ENCODE data around the gene ERO1B. TPM values are rescaled to one million over a fixed set of nuclear protein-coding genes. Genes with fewer than 3 reads are reported as not detected.

The ERO1B gene
- total RNA-seq, 2 experiments from 2014 or later, result 1.9 to 2.0 TPM

- intact Hi-C loops (cut with micrococcal nuclease), result no loop called here
- ChIA-PET POLR2A (no interaction called here), CTCF (no interaction called here)
- Mint-ChIP-seq H3K9me3 (no peaks in the 10 kb centered on the region), H3K4me3 (no peak overlapping the region), H3K27ac (no peak overlapping the region), H3K27me3 (no peaks in the 10 kb centered on the region), H3K4me1 (ENCODE audit: low read depth) (peaks cover 5% of the 10 kb centered on the region), H3K36me3 (ENCODE audit: low read depth) (peaks cover 14% of the 10 kb centered on the region)
- no peak for TF ChIP-seq CTCF (IDR thresholded peaks at IDR 0.05)
- DNase-seq (no peak), ATAC-seq (no peak)
Measured at GRCh38 chr1:236179634-236180033, 102.1 kb downstream of the ERO1B start.

GRCh38 chr1:236176337-236177336 is 105.1 kb downstream of the ERO1B start:
- H3K27ac Mint-ChIP-seq, result no peak overlapping the region
- peaks cover 8% of the 10 kb centered on the region for H3K36me3 Mint-ChIP-seq (ENCODE audit: low read depth)
- H3K4me3 Mint-ChIP-seq, result no peak overlapping the region
- DNase-seq, result no peak
- no peak for ATAC-seq
- ChIA-PET POLR2A (interaction anchor here (0.6 to 1.7 kb wide), 2 partner anchors 21 to 50 kb away, joined by 4 read pairs; no protein-coding TSS in a partner anchor), CTCF (no interaction called here)
- no peaks in the 10 kb centered on the region for H3K27me3 Mint-ChIP-seq
- no peak for TF ChIP-seq CTCF (IDR thresholded peaks at IDR 0.05)
- peaks cover 5% of the 10 kb centered on the region for H3K4me1 Mint-ChIP-seq (ENCODE audit: low read depth)
- H3K9me3 Mint-ChIP-seq, result no peaks in the 10 kb centered on the region
- intact Hi-C loops (cut with micrococcal nuclease), result no loop called here

- Mint-ChIP-seq H3K36me3 (ENCODE audit: low read depth) (peaks cover 5% of the 10 kb centered on the region), H3K9me3 (no peaks in the 10 kb centered on the region), H3K4me3 (no peak overlapping the region), H3K27me3 (no peaks in the 10 kb centered on the region), H3K4me1 (ENCODE audit: low read depth) (peaks cover 5% of the 10 kb centered on the region), H3K27ac (no peak overlapping the region)
- no peak for ATAC-seq
- CTCF ChIA-PET, result no interaction called here
- intact Hi-C loops (cut with micrococcal nuclease), result no loop called here
- no peak for DNase-seq
- TF ChIP-seq CTCF (IDR thresholded peaks at IDR 0.05), result no peak
- POLR2A ChIA-PET, result no interaction called here
Measured at GRCh38 chr1:236175642-236176336, 106.0 kb downstream of the ERO1B start.

GRCh38 chr1:236173174-236173767 is 108.5 kb downstream of the ERO1B start:
- no peak overlapping the region for H3K4me3 Mint-ChIP-seq
- POLR2A ChIA-PET, result no interaction called here
- TF ChIP-seq CTCF (IDR thresholded peaks at IDR 0.05), result no peak
- no peak for ATAC-seq
- CTCF ChIA-PET, result no interaction called here
- no peaks in the 10 kb centered on the region for H3K27me3 Mint-ChIP-seq
- no peaks in the 10 kb centered on the region for H3K9me3 Mint-ChIP-seq
- H3K36me3 Mint-ChIP-seq (ENCODE audit: low read depth), result no peaks in the 10 kb centered on the region
- DNase-seq, result no peak
- intact Hi-C loops (cut with micrococcal nuclease), result no loop called here
- H3K4me1 Mint-ChIP-seq (ENCODE audit: low read depth), result peaks cover 5% of the 10 kb centered on the region
- H3K27ac Mint-ChIP-seq, result no peak overlapping the region

All from activated CD8-positive, alpha-beta T cell treated with anti-CD3 and anti-CD28 coated beads for 36 hours (primary cell).